SKM-1 (cell line): Measurements from ENCODE around the gene TOM1.
A peak's percentile ranks its signal among the peaks of the same experiment; 100 is the strongest.
"Not testable (repeated sequence)": the region's sequence is repeated elsewhere in the genome, so short reads cannot be mapped to it uniquely, and the experiment has no call there.

Source experiments
- DNase-seq: peaks from one replicate; lab custom pipeline; 2025; ENCODE audit not compliant: unreplicated experiment; lab: John Stamatoyannopoulos, UW

TOM1 gene

GRCh38 chr22:35344956-35345690 lies 45.4 kb downstream of the TOM1 start:
- DNase-seq, result no peak

GRCh38 chr22:35345808-35346505 lies 46.3 kb downstream of the TOM1 start:
- no peak for DNase-seq

DNA sequence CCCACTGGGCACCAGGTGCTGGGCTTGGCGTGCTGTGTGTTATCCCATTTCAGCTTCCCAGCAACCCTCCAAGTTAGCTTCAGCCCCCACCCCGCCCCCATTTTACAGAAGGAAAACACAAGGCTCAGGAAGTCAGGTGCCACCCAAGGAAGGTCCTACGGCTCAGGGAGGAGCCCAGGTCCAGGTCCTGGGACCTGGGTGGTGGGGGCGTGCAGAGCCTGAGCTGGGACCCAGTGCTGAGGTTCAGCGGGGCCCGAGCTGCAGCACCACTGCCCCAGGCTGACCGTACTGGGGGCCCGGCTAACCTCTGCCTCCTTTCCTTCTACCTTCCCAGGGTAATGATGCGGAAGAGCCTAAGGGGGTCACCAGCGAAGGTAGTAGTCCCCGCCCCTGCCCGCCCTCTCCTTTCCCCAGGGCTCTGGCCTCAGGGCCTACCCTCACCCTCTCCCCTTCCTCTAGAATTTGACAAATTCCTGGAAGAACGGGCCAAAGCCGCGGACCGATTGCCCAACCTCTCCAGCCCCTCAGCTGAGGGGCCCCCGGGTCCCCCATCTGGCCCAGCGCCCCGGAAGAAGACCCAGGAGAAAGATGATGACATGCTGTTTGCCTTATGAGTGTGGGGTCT lies 47.0 kb downstream of the TOM1 start:
- no peak for DNase-seq

DNA sequence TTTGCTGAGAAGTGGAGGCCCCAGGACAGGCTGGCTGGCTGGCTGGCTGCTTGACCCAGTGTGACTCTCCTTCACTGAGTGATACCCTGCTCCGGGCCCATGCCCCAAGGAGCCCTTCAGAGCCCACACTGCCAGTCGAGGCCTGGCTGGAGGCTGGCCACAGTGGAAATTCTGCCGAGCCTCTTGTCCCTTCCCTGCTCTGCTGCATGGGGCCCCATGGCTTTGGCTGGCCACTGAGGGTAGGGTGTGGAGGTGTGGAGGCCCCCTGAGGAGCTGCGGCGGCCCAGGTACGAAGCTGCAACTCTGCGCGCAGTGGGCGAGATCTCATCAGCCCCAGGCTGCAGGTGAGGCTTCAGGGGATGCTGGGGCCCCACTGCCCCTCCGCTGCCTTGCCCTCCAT lies 47.8 kb downstream of the TOM1 start:
- no peak for DNase-seq

DNA sequence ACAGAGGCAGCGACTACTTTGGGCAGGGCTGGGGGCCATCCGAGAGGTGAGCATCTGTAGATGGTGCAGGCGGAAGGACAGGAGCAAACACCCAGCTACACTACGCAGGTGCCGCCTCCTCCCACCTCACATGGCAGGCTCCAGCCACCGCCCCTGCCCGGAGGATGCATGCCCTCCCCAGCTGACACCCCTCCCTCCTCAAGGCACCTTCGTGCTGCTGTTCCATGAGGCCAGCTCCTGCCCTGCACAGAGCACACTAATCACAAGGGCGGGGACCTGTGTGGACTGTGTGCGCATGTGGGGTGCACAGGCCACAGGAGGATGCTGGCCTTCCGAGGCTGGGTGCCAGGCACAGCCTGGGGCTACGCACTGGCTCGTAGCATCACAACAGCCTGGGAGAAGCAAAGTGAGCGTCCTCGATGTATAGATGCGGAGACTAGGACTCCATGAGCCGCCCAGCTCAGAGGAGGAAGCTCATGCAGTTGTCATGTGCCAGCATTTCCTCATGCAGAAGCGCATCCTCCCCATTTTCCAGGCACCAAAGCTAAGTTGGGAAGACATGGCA lies 48.4 kb downstream of the TOM1 start:
- DNase-seq, result no peak

DNA sequence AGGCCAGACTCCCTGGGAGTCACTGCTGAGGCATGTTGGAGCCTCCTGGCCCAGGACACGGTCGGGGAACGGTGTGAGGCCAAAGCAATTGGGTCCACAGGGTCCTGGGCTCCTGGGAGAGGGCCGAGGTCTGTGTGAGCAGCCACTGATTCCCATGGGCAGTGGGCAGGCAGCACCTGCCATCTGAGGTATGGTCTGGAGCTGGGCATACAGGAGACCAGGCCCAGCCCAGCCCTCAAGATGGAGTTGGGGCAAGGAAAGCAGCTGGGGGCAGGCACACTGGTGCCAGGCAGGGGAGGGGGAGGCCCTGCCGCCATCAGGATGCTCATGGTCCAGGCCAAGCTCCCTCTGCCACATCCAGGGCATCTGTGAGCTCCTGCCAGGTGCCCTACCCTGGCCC lies 49.0 kb downstream of the TOM1 start:
- no peak for DNase-seq

- no peak for DNase-seq
Observed at GRCh38 chr22:35349368-35349703, 49.6 kb downstream of the TOM1 start.

DNA sequence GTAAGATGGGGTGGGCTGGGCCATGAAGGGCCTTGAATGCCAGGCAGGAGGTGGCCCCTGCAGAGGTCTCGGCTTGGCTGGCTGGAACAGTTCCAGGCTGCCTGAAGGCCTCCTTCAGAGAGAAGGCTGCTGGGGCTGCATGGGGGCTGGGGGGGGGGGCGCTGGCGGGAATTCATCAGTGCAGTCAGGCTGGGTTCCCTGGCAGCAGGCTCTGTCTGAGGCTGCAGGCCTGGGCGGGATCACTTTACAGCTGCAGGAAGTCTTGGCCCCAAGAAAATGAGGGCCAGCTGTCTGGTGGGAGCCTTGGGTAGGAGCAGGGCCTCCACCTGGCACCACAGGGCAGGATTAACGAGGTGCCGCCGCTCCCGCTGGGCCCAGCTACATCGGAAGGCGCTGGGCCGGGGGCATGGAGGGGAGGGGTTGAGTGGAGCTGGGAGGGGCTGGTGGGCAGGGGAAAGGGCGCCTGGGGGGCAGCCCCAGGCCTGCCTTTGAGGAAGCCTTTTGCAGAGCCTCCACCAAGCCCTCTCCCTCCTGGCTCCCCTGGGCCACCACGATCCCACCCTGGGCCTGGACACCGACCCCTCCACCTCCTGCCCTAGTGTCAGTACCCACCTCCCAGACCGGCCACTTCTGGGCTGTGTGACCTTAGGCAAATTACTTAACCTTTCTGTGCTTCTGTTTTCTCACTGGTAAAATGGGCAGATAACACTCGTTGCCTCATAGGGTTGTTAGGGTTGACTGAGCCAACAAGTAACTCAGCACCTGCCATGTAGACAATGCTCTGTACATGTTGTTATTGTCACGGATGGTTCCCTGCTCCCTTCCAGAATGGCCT lies 50.2 kb downstream of the TOM1 start:
- DNase-seq, result no peak

DNA sequence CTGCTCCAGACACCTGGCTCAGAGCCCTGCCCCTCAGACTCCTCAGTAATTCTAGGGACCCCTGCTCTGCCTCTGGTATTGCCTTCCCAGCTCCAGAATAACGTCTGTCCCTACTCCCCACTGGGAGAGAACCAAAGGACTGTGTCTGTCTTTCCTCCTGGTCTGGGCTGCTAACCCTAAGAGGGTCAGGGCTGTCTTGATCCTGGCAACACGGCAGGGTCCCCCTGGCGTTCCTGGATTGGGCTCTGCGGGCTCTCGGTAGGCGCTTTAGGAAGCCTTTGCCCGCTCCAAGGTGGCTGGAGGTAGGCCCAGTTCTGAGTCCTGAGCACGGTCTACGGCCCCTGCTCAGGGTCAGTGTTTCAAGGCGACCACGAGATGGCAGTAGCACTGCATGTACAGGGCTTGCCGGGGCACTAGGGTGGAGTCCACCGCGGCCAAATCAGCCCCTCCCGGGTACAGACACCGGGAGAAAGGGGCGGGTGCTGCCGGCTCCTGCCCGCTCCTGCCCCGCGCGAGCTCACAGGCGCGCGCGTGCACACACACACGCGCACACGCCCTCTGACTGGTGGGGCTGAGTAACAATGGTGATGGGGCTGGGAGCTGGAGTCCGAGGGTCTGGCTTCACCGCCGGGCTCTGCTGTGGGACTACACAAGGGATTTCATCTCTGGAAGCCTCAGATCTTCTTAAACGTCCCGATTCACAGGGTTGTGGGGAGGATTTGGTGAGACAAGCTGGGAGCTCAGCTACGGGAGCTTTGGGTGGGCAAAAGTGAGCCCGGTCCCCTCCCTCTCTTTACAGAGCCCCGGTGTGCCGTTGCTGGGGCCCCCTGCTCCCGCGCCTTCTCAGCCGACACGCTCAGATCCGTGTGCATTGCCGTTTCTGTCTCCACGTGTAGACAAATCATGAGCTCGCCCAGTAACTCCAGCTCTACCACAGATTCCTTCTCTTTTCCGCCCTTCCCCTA lies 51.1 kb downstream of the TOM1 start:
- peak; percentile 53 for DNase-seq

- DNase-seq, result peak; percentile 54
Observed at GRCh38 chr22:35352214-35353111, 52.8 kb downstream of the TOM1 start.

- DNase-seq, result no peak
Observed at GRCh38 chr22:35353318-35353717, 53.6 kb downstream of the TOM1 start.

GRCh38 chr22:35354068-35354467 lies 54.4 kb downstream of the TOM1 start:
- DNase-seq, result no peak

GRCh38 chr22:35357883-35358621 lies 58.4 kb downstream of the TOM1 start:
- no peak for DNase-seq

DNA sequence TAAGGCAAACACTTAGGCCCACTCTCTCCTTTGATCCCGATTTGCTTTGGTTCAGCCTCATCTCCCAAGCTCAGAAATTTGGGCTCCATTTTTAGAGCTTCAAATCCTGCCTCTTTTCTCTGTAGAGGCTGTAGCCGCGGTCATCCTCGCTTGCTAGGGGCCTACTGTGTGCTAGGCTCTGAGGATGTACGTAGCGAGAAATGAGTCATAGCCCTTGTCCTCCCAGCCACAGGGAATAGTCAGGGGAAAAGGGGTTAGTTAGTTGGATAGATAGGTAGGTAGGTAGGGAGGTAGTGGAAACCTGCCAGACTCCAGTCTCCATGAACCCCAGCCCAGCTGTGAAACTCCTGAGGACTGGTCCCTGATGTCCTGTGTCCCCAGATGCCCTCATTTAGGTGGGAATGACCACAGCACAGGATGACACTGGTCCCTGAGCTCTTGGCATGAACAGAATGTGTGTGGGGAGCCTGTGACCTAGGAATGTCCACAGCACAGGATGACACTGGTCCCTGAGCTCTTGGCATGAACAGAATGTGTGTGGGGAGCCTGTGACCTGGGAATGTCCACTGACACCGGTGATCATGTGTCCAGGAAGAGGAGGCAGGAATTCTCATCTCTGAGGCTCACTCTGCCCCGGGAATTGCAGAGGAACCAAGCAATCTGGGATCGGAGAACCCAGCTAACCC lies 59.8 kb downstream of the TOM1 start:
- no peak for DNase-seq

DNA sequence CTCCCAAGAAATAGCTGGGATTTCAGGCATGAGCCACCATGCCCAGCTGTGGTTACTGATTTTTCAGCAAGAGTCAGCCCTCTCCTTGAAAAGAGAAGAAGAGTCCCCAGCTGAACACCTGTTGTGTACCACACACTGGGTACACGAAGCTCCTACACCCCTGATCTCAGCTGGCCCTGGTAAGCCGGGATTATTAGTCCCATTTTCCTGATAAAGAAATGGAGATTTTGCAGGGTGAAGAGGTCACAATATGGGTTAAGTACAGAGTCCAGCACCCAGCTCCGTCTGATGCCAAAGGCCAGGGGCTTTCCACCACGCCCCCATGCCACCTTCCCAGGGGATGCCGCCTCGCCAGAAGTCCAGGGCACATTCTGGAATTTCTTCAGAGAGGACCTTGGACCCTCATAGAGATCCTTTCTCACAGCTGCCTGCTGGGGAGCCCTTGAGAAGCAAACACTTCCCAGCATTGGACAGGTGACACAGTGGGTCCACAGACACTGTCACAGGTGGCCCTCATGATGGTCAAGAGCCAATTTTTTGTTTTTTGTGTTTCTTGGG lies 61.4 kb downstream of the TOM1 start:
- DNase-seq, result no peak

DNA sequence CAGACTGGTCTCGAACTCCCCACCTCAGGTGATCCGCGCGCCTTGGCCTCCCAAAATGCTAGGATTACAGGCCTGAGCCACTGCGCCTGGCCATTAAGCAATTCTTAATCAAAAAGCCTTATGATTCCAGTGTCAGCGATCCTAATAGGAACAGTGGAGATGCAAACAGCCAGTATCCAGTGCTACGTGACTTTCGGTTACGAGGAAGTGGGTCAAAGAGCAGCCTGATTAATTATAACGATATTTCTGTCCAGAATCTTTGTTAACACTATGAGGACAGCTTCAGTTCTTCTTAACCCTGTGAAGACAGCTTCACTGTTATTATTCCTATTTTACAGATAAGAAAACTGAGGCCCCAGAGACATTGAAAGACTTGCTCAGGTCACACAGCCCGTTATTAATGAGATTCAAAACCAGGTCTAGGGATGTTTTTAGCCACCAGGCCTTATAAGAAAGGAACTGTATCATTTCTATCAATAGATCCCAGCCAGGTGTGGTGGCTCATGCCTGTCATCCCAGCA lies 63.9 kb downstream of the TOM1 start:
- DNase-seq, result no peak

DNA sequence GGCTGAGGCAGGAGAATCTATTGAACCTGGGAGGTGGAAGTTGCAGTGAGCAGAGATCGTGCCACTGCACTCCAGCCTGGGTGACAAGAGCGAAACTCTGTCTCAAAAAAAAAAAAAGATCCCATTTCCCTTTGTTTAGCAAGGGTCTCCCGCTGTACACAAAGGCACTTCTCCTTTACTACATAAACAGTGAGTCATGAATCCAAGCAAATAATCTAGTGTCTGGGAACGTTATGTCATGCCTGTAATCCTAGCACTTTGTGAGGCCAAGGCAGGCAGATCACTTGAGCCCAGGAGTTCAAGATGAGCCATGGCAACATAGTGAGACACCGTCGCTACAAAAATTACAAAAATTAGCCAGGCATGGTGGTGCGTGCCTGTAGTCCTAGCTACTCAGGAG lies 64.5 kb downstream of the TOM1 start:
- DNase-seq, result not testable (repeated sequence)
